Activated CD4-positive, alpha-beta T cell treated with anti-CD3 and anti-CD28 coated beads for 48 hours (primary cell): ENCODE measurements around the gene TMC3.
"Not testable (repeated sequence)": the region's sequence is repeated elsewhere in the genome, so short reads cannot be mapped to it uniquely, and the experiment has no call there.

Source experiments
- DNase-seq: peaks from one replicate; pipeline ENCODE4 v3.0.0-alpha.2; 2020

TMC3 gene

DNA sequence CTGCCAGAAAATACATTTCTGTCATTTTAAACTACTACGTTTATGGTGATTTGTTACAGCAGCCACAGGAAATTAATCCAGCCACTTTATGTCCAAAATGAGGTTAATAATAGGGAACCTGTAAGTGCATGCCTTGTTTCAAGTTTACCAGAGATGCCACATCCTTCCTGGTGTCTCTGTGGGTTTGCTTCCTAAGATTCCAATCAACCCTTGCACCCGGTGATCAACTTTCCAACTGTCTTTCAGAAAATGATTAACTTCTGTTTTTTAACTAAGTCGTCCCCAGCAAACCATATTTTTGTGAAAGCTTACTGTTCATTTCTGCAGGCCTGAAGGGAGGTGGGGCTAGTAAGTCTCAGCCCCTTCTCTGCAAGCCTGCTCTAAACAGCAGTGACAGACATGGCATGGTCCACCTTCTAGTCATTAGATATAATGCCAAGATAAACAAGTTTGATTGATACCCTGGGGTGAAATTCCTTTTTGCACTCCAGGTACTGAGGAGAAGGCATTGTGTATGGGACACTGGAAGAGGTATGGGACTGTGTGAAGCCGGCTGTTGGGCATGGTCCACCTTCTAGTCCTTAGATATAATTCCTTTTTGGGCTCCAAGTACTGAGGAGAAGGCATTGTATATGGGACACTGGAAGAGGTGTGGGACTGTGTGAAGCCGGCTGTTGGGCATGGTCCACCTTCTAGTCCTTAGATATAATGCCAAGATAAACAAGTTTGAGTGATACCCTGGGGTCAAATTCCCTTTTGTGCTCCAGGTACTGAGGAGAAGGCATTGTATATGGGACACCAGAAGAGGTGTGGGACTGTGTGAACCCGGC, 11.1 kb upstream of the TMC3 start:
- DNase-seq, result no peak

DNA sequence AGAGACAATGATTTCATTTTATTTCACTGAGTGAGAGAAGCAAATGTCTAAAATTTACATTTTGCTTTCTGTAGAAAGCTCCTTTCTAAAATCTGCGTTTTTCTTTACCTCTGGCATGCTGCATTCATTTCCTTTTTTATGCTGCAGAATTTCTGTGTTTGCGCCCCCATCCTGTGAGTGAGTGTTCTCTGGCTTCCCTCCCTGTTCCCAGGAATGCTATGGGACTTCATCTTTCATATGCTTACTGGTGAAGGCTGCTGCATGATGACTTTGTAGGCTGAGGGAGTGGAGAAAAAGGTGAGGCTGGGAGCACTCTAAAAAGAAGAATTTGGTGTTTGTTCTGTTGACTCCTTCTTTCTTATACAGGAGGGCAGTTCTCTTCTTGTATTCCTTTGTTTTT, 7.7 kb upstream of the TMC3 start:
- DNase-seq, result no peak

DNA sequence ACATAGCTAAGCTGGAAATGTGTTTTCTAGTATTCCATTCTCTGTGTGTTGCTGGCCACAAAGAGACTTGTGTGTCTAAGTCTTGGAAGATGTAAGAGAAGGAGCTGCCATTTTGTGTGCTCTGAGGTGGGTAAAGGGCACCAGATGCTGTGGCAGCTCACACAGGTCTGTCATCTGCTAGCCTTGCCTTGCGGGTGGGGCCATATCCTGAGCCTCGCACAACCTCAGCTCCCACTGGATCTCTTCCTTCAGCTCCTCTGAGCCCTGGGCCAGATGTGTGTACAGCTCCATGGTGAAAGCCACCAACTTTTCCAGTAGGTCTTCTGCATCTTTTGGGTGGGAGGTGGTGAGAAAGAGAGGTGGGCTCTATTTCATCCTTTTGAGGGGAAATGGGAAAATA, 6.7 kb upstream of the TMC3 start:
- no peak for DNase-seq

DNA sequence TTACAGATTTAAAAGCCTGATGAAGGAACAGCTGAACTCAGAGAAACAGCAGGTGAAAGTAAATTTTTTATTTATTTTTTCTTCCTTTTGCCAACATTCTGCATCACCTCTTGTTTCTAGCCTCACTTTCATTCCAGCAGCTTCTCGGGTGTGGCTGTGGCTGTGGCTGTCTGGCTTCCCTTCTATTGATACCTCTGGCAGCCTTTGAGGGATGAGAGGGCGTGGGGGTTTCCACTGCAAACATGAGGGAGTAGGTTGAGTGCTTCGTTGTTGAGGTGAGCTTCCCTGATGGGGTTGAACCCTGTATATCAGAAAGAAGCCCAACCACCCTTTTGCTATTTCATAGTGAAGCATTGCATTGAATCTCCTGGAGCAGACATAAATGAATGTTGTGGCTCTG, 6.2 kb upstream of the TMC3 start:
- DNase-seq, result no peak

DNA sequence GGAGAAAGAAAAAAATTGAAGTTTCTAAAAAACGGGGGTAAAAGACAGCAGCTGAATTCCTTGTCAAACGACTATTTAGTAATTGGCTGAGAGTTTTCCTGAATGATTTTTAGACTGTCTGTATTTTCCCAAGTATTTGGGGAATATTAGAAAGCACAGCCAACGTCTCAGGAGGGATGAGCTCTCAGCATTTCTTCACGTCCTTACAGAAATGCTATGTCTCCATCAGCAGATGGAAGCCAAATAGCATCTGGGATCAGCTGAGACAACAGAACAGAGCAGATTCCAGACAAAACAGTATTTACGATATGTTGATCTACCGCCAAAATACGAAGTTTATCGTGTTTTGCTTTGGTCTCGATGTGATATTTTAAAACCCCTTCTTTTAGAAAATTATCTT, 5.3 kb upstream of the TMC3 start:
- DNase-seq, result no peak

DNA sequence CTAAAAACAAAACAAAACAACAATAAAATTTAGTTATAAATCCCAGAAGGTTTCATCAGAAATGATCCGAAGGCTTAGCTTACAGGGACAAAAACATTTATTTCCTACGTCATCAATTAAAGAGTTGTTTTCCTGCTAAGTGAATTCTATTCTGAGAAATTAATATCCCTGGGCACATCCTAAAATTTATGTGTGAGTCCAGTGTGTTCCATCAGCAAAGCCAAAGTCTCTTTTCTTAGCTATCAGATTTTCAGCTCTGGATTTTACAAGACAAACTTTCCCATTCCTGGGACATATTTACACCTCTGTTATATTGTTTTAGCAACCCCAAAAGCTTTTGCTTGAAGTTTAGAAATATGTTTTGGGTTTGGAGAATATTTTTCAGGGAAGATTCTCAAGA, 4.4 kb upstream of the TMC3 start:
- no peak for DNase-seq

DNA sequence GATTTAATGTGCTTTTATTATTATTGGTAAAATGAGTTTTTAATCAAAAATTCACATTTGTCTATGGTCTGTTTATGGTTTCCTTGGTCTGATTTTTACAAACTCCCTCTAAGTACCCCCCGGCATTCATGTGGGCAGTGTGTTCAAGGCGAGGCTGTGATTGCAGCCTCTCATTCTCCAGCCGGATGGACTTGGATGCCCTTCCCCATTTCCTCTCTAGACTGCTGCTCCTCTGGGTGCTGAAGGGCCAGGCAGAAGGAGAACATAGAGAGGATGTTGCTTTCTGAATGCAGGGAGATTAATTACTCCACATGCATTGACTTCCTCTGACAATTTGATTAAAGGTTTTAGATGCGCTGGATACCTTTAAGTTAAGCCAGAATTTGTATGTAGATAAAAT, 3.9 kb upstream of the TMC3 start:
- DNase-seq, result no peak

DNA sequence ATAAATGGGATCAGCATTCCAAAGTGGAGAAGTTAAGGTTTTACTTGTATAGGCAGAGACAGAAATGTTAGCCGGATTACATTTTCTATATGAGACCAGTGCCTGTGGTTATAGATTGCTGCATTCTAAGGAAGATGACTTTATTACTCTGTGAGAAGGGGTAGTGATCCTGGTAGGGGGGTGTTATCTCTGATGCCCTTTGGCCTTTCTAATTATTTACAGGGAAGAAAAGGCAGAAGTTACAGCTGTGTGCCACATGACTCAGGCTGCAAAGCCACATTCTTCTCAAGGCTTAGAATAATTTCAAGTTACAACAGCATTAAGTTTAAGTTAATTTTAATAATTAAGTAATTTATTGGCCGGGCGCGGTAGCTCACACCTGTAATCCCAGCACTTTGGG, 2.2 kb upstream of the TMC3 start:
- DNase-seq, result no peak

DNA sequence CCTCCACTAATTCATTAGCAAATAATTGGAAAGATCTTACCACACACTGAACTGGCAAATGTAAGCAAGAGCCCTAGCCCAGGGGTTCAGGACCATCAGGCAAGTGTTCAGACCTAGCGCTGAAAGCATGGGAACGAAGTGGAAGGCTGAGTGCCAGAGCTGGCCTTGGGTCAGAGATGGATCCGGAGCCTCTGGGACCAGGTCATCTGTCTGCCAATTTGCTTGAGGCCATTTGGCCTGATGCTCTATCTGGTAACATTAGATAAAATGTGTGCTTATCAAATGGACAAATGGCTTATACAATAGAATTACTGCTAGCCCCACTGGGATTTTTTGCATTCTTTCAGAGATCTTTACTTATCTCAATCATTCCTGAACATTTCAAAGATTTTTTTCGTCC, 1.4 kb upstream of the TMC3 start:
- no peak for DNase-seq

DNA sequence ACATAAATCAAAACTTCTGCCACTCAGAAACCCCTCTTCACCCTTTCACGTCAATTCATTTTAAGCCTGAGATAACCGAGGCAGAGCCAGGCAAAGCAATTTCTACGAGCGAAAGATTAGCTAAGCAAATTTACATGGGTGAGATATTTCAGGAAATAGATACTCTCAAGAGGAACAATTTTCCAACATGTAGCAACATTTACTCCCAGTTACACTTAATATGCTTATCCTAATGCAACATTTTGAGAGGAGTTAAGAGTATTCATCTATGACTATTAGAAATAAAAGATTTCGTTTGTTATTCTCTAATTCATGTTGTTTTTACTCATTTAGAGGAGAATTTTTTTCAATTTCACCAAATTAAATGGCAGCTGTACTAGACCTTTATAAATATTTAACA, 837 bp downstream of the TMC3 start:
- DNase-seq, result no peak

DNA sequence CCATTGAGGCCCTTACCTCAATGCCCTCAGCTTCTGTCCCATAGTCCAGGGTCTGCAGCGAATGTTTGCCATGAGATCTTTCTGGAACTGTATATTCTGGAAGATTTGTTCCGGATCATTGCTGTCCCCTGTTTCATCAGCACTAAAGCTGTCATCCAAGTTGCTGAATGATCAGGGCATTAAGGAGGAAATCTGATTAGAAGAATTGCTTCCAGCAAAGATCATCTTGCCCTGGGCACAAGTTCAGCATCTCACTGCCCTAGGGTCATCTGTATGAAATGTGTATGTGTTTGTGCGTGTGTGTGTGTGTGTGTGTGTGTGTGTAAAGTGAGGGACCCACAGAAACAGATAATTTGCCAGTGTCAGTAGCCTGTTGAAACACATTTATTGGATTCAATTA, 1.4 kb downstream of the TMC3 start:
- DNase-seq, result no peak

DNA sequence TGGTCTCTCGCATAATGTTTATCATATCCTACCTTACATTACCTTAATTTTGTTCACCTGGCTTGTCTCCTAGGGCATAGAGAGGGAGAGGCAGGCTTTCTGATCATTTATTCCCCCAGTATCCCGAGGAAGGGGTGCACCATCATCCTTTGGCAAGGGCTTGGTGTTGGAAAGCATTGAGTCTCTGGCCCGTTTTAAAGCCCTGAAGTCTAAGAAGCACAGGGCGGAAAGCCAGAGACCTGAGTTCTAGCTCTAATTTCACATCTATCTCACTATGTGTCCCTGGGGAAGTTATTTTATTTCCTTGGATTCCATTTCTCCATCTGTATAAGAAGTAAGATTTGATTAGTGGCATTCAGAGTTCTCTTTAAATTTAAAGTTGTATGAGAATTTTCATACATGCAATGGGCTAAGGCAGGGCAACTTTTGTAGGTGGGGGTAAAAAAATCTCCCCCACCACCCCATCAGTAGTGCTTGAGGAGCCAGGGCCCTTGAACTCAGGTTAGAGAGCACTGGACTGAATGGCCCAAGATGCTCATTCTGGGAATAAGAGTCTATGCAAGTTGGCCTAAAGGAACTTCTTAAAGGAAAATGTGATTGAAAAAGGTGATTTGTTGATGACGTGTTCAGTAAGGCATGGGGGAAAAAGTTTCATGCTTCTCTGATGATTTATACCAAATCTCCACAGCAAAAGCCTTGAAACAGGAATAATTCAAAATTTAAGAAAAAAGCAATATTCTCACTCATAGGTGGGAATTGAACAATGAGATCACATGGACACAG, 10.1 kb downstream of the TMC3 start:
- DNase-seq, result no peak

DNA sequence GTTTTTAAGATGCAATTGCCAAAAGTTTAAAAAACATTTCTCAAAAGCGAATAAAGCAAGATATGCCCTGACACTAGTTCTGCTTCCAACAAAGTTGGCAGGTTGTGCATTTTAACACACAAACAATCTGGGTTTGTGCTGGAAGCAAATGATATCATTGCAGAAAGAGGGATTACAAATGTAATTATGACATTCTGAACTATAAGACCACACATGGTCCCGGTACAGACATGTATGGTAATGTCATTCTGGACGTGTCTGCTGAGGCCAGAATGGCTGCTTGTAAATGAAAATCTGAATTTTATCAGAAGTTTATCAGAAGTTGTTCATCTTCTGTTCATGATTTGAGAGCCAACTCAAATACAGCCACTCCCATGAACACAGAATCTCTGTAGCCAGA, 10.7 kb downstream of the TMC3 start:
- no peak for DNase-seq

DNA sequence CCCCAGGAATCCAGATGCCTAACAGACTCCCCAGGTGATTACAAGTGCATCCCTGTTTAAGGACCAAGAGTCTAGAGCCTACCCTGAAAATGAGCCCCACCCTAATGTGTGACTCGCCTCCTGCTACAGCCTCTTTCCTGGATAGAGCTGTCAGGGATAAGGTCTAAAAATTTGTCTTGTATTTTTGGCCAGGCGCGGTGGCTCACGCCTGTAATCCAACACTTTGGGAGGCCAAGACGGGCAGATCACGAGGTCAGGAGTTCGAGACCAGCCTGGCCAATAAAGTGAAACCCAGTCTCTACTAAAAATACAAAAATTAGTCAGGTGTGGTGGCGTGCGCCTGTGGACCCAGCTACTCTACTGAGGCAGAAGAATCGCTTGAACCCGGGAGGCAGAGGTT, 11.2 kb downstream of the TMC3 start:
- no peak for DNase-seq

DNA sequence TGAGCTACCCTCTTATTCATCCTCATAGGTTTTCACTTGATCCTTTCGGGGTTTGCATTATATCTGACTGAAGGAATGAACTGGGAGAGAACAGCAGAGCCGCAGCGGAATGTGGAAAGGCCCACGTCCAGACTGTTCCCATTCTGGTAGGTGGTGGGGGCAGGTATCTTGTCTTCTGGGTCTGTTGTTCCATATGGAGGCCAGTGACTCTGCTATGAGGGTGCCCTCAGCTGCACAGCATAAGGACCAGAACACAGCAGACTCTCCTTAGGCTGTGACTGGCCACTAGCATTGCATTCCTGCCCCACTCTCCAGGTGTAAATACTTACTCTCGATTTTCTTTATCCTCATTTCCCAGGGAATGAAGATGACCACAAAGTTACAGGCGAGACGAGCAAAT, 12.1 kb downstream of the TMC3 start:
- no peak for DNase-seq

DNA sequence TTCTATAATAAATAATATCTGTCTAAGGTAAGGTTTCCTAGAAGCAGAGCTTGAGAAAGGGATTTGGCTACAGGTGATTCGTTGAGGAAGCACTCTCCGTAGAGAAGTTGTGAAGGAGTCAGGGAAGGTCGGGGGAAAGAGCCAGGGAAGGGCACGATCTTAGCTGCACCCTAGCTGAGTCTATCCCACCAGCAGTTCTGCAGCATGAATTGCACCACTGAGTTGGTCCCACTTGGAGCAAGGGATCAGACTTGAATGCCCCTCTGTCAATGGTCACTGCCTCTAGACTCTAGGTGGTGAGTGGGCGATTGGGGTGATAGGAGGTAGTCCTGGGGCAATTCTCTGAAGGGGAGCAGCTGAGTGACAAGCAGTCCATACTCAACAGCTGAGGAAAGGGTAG, 13.5 kb downstream of the TMC3 start:
- DNase-seq, result no peak

DNA sequence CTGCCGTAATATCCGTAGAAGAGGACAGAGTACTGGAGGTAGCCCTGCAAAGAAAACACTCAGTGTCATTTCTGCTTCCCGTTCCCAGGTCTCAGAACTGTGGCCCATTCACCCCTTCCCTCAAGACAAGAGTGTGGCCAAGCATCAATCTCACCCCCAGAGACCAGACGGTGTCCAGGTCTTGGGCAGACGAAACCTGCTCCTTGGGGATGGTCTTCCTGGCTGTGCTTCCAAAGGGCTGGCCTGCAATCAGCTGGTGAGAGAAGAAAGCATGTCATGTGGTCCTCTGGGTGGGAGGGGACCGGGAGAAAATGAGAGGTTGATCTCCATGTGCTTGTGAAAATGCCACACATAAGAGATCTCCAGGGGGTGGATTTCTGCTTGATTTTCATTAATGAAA, 15.8 kb downstream of the TMC3 start:
- DNase-seq, result no peak

DNA sequence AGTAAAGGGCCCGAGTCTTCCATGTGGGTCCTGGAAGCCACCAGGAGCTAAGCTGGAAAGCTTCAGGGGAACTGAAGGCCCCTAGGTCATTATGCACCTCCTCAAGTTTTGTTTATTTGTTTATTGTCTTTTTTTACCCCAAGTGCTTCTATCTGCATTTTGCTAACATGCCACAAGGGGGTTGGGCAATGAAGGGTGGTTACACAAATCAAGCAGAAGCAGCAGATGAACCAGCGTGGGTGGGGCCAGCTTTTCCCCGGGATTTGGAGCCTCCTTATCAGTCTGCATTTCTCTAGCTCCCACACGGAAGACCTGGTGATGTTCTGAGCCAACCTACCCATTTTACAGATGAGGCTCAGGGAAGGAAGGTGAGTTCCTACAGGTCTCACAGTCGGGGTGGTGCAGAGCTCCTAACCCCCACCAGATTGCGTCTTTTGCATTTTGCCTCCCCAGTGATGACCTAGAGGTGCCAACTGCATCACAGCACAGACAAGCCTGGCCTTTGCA, 16.8 kb downstream of the TMC3 start:
- no peak for DNase-seq

DNA sequence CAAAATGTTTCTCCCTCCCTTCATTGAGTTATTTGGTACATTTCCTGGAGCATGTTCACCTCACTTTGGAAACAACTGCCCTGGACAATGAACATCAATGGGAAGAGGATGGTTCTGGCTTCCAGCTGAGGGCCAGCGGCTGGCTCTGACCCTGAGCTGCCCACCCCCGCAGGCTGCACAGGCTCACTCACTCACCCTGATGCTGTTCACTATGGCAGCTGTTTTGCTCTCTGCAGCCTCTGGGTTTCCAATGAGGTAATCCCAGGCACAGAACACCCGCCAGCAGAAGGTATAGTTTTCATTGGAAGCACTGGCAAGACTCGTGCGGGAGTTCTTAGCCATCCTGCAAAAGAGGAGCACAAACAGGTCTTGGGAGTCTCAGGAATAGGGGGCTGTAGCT, 17.8 kb downstream of the TMC3 start:
- no peak for DNase-seq

DNA sequence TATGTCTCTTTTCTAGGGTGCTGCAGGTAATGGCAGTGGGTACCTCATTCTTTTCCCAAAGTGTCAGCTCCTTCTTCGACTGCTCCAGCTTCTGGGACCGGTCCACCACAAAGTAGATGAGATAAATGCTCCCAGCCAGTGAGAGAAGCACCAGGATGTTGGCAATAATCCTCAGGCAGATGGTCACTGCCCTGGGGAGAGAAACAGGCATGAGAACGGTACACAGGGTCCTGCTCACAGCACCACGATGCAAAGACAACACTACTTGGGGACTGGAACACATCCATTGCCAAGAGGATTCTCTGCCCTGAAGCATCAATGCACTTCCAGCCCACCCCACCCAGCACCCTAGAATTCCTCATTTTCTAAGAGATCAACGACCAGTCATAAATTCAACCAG, 22.4 kb downstream of the TMC3 start:
- no peak for DNase-seq

DNA sequence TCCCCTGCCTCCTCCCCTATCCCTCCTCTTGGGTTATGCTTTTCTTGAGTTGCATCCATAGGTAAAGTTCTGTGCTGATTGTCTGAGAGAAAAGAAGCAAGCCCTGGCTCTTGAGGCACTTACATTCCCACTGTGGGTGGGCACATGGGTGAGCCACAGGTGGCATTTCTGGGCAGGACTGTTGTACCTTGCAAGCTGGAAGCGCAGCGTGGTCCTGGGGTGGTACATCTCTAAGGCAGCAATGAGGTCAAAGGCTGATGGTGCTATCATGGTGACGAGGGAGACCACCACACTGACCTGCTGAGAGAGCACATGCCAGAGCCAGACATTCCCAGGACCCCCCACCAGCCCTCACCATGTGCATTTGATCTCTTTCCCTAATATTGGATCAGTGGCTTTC, 24.7 kb downstream of the TMC3 start:
- no peak for DNase-seq

DNA sequence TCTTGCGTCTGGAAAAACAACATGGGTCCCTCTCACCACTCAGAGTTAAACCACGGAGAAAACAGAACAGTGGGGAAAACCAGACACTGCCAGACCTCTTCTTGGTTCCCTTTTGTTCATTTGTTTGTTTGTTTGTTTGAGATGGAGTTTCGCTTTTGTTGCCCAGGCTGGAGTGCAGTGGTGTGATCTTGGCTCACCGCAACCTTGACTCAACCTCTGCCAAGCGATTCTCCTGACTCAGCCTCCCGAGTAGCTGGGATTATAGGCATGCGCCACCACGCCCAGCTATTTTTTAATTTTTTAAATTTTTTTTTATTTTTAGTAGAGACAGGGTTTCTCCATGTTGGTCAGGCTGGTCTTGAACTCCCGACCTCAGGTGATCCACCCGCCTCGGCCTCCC, 25.3 kb downstream of the TMC3 start:
- DNase-seq, result not testable (repeated sequence)

DNA sequence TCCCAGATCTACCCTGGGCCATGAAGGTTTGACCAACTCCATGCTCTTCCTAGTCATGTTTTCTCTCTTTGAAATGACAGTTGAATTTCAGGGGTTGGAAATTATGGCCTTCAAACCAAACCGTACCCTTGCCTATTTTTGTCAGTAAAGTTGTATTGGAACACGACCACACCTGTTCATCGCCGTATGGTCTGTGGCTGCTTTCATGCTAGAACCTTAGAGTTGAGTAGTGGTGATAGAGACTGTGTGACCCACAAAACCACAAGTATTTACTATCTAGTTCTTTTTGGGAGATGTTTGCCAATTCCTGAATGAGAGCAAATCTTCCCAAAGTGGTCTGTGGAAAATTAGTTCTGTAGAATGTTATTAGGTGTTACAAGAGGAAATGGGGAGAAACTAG, 26.1 kb downstream of the TMC3 start:
- no peak for DNase-seq

DNA sequence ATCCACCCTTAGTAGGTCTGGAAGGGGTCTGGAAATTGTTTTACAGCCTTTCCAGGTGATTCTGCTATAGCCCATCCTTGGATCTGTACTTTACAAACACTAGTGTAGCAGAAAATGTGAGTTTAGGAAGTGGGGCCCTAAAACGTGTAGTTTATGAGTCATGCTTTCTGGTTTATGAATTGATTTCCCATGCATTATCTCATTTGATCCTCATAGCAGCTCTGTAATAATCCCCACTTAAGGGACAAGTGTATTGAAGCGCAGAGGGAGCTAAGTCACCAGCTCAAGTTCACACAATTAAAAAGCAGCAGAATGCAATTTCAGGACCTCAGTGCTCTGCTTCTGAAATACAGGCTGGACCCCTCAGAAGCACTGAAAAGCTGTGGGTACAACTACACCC, 27.4 kb downstream of the TMC3 start:
- no peak for DNase-seq

DNA sequence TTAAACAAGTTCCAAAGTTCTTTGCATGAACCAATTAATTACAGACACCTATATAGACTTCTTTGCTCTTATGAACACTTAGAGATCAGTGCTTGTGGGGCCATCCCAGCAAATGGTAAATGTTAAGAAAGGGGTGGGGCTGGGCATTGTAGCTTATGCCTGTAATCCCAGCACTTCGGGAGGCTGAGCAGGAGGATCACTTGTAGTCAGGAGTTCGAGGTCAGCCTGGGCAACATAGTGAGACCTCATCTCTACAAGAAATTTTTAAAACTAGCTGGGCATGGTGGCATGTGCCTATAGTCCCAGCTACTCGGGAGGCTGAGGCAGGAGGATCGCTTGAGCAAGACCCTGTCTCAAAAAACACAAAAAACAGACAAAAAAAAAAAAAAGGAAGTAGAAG, 30.6 kb downstream of the TMC3 start:
- DNase-seq, result no peak
